Midbrain (tissue), 1 donor: Measurements from ENCODE around the gene LIM2.
A peak's percentile ranks its signal among the peaks of the same experiment; 100 is the strongest.

Source experiments
- DNase-seq: peaks from one replicate; lab custom pipeline; 2025; lab: John Stamatoyannopoulos, UW

LIM2 gene

DNA sequence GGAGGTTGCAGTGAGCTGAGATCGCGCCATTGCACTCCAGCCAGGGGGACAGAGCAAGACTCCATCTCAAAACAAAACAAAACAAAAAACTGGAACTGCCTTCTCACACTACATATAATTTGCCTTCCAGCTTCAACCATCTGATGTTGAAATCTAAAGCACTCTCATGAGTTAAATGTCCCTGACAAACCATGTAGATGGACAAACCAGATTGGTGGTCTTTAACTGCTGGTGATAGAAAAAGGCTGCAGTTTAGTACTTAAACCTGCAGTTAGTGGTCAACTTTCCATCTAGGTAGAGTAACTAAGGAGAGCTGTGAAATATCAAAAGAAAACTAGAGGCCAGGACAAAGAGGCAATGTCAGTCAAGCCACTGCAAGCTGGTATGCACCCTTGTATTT, 8.4 kb upstream of the LIM2 start:
- DNase-seq, result no peak

- peak; percentile 96 for DNase-seq
Observed at GRCh38 chr19:51394050-51394836, 6.5 kb upstream of the LIM2 start.

- no peak for DNase-seq
Observed at GRCh38 chr19:51392701-51393100, 4.9 kb upstream of the LIM2 start.

DNA sequence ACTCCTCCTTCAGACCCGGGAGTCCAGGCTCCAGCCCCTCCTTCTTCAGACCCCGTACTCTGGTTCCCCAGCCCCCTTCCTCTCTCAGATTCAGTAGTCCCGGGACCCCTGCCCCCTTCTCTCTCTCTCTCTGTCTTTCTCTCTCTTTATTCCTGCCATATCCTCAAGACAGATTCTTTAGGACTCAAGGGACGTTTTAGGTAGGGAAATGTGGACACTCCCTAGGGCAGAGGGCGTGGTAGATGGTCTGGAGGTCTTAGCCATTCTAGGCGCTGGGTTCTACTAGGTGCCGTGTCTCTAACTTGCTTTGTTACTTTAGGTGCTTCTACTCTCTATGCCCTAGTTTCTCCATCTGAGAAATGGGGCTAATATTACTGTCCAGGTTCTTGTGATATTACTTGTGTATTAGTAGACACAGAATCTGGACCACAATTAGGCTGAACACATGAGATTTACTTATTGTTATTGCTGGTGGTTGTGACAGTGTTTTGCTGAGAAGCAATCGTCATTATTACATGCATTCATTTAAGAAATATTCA, 3.4 kb upstream of the LIM2 start:
- no peak for DNase-seq

DNA sequence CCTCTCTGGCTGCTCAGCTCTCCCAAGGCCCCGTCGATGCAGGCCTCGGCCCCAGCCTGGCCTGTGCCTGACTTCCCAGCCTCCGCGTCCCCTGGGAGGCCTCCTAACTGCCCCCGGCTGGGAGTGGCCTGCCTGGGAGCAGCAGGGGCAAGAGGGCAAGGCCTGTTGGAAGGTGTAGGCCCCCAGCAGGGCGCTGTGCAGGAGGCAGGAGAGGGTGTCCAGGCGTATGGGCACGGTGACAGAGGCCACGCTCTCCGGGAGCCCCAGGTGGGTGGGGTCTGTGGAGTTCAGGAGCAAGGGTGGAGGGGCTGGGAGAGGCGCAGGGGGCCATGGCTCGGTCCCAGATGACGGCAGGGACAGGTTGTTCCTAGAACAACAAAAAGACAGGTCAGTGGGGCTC, 1.4 kb upstream of the LIM2 start:
- no peak for DNase-seq

DNA sequence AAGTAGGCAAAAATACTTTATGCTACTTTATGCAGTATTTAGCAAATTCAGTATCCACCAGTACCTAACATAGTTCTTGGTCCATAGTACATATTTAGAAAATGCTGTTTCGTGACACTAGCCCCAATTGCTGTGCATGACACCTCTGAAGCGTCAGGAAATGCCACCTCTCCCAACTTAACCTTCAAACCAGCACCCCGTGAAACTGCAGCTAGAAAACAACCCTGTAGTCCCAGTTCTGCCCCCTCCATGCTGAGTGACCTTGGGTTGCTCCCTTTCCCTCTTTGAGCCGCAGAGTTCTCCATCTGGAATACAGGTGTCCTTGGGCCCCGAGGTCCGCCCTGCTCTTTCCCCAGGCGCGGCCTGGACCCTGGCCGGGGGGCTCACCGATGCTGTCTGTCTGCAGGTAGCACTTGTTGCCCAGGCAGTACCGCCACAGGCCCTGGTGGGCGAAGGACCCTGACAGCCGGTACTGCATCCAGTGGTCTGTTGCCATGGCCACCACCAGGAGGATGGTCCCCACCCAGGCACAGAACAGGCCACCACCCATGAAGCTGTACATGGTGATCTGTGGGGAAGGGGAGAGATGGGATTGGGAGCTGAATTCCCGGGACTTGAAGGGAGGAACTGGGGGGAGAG, 773 bp downstream of the LIM2 start:
- DNase-seq, result no peak

GRCh38 chr19:51382004-51382403, 5.8 kb downstream of the LIM2 start:
- no peak for DNase-seq

DNA sequence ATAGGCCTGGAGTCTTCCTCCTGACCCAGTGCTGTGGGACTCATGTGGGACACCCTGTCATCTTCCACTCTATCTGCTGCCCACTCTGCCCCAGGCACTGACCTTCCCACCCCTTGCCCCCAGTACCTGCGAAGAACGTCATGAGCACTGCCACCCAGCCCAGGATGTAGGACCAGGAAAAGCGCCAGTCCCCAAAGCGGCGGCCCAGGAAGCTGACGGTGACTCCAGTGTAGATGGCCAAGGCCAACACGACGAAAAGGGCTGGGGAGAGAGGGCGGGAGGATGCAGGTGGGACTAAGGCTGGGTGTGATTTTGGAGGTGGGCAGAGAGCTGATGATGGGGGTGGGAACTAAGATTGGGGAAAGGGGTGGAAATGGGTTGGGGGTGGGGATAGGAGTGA, 7.4 kb downstream of the LIM2 start:
- DNase-seq, result no peak

GRCh38 chr19:51377422-51377821, 10.4 kb downstream of the LIM2 start:
- DNase-seq, result no peak

DNA sequence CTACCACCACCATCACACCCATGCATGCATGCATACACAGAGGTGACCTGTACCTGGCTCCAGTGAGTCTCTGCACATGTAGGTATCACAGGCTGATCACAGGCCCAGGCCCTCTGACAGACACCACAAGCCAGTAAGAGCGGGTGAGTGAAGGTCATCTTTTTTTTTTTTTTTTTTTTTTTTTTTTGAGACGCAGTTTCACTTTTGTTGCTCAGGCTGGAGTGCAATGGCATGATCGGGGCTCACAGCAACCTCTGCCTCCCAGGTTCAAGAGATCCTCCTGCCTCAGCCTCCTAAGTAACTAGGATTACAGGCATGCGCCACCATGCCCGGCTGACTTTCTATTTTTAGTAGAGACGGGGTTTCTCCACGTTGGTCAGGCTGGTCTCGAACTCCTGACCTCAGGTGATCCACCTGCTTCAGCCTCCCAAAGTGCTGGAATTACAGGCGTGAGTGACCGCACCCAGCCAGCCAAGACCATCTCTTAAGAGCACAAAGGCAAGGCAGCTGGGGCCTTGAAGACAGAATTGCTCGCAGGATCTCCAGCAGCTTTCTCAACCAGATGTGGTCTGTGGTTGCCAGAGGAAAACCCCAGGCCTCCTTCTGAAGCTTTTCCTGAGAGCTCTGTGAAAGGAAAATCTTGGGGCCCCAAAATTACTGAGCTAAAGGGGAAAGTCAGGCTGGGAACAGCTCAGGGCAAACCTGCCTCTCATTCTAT, 12.1 kb downstream of the LIM2 start:
- DNase-seq, result no peak

GRCh38 chr19:51372649-51373504, 14.9 kb downstream of the LIM2 start, which contains the start of gene NKG7:
NKG7 (minus strand) TSS chr19:51372654; CDS start chr19:51372535, 119 bp downstream.
- DNase-seq, result no peak

DNA sequence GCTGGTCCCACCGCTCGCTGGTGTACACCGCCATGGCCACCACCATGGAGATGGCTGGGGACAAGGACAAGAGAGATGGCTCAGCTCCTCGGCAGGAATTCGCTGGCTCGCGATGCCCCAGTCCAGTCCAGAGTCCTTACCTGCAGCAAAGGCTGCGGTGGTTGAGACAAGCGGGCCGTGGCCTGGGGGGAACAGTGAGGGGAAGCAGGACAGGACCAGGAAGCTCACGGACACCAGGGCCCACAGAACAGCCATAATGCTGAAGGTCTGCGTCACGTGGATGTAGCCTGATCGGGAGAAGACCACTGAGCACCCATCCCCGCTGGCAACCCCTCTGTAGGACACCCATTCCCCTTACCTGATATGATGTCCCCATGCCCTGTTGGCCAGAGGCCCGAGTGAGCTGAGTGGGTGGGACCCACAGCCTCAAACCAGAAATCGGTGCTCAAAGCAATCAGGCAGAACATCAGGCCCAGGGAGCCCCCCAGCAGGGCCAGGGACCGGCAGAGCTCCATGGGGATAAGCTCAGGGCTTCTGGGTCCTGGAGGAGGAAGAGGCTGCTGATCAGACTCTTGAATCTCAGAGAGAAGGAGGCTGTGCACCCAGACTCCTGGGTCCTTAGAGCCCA, 15.6 kb downstream of the LIM2 start:
- DNase-seq, result no peak

DNA sequence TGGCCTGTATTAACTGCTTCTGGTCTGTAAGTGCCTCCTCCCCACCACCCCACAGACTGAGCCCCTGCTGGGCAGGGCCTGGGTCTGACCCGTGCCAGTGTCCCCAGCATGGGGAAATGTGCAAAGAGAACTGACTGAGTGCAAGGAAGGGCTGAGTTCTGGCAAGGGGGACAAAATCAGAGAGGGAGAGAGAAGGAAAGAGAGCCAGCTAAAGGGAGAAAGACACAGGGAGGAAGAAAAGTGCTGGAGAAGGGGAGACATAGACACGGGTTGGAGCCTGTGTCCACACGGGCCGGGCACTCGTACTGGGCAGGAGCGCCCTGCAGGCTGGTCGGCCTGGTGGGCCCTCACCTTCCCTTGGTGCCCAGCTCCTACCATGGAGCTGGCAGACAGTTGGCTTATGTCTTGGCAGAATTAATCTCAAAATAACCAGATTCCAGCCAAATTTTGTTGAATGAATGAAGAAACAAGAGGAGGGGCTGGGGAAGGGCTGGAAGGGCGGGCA, 16.5 kb downstream of the LIM2 start:
- DNase-seq, result no peak

- no peak for DNase-seq
Observed at GRCh38 chr19:51370230-51370629, 17.5 kb downstream of the LIM2 start.

DNA sequence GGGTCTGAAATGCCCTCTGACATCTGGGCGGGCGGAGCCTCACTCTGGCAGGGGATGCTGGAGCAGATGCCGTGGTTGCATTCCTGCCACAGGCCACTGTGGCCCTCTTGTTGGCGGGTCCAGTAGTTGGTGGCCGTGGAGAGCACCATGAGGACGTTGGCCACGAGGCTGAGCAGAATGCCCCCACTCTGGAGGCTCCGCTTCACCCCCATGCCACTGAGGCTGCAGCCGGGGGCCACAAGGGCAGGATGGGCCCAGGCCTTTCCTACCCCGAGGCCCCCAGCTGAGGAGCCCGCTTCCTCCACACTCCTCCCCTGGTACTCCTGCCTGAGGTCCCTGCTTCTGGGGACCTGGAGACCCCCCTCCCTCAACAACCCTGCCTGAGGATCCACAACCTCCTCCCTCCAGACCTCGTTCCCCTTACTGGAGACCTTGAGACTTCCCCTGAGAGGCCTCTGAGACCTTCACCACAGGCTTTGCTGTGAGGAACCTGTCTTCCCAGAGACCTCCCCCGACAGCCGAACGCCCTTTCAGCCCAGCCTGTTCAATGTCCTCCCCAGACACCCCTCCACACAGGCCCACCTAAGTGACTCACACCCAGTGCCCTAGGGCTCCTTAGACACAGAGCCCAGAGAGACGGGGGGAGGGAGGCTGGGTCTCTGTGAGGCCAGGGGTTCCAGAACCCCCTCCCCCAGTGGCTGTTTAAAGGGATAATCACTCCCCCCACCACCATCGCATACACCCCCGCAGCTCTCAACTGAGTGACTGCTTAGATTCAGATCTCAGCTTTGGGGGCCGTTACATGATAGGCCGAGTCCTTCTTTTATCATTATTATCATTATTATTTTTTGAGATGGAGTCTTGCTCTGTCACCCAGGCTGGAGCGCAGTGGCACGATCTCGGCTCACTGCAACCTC, 19.1 kb downstream of the LIM2 start, which contains the start of gene CLDND2:
Gene CLDND2 (minus strand): TSS at position 638 of the 917 bp plus-strand sequence. CDS start 426 bp downstream, at position 212.
- no peak for DNase-seq

DNA sequence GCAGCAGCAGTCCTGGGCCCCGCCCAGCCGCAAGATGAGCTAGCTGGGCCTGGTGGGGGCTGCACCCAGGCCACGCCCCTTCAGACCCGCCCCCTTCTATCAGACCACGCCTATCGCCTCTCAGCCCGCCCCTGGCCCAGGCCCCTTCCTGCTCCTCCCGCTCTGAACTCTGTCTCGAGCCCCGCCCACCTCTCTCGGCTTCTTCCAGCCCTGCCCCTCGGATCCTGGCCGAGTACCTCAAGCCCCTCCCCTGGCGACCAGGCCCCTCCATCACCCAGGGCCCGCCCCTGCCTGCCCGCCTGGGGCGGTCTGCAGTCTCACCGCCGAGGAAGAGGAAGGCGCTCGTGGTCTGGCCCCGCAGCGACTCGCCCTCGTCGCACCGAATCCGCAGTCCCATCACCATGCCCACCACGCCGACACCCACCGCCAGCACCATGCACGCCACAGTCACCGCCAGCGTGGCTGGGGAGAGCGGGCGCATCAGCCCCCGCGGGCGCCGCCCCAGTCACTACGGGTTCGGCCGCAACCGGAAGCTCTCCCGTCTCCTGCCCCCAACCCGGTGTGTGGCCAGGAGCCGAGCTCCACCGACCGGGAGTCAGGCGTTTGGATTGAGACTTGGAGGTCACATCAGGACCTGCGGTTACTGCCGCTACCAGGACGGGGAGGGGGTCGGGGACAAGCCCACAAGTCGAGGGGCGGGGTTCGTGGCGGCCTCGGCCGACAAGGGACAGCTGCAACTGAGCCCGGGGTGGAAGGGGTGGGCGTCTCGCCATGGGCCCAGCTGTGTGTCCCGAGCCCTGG, 20.0 kb downstream of the LIM2 start:
- DNase-seq, result peak; percentile 97

DNA sequence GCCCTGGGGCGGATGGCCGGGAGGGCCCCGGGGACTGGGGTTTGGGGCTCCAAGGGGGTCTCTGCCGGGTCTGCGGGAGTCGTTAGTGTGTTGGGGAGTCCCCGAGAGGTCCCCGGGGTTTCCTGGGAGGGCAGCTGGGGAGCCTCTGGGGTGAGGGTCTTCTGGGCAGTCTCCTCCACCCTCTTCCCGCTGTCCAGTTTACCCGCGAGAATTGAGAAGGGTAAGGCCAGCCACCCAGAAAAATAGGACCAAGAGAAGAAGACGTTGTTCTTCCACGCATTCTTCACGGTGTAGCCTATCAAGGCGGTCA, 20.6 kb downstream of the LIM2 start:
- DNase-seq, result no peak

- DNase-seq, result peak; percentile 96
Observed at GRCh38 chr19:51366389-51367254, 21.2 kb downstream of the LIM2 start.
